NCI-H1092 (cell line): ENCODE data around the gene ACOX3.
"Not testable (repeated sequence)": the region's sequence is repeated elsewhere in the genome, so short reads cannot be mapped to it uniquely, and the experiment has no call there.

Experiments
- DNase-seq: peaks from one replicate; lab custom pipeline; 2025; lab: John Stamatoyannopoulos, UW

The ACOX3 gene

DNA sequence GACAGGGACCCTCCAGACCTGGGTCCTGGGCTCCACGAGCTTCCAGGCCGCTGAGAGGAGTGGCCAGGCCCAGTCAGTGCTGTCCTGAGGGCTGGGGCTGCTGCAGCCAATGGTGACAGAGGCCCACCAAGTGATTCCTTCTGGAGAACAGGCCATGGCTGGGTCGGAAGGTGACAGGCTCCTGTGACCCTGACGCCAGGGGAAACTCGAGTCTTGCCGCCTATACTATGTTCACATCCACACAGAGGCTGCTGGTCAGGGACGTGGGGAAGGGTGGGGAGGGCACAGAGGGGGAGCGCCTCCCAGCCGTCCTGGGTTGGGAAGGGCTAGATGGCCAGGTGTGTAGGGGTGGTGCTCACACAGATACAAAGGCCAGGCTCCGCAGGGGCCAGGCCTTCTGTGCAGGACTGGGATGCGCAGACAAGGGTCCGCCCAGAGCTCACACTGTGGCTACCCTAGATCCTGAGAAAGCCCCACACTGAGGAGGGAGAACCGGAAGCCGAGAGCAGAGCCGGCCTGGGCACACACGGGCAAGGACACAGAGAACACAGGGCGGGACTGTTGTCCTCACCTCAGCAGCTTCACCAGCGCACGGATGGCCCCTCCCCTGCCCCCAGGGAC, 89.6 kb downstream of the ACOX3 start:
- DNase-seq = no peak

DNA sequence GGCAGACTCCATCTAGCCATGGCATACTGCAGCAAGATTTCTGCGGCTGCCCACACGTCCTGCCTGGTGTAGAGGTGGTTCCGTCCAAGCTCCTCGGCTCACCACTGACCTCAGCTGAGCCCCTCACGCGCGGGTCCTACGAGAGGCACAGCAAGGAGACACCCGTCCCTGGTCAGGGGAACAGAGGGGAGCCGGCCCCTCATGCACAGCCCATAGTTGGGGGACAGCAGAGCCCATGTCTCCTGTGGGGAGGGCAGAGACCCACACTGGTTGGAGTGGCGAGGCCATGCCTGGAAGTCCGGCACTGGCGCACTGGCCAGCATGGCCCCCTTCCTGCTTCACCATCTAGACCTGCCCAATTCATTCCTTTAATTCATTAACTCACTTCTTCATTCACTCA, 90.2 kb downstream of the ACOX3 start:
- no peak for DNase-seq

DNA sequence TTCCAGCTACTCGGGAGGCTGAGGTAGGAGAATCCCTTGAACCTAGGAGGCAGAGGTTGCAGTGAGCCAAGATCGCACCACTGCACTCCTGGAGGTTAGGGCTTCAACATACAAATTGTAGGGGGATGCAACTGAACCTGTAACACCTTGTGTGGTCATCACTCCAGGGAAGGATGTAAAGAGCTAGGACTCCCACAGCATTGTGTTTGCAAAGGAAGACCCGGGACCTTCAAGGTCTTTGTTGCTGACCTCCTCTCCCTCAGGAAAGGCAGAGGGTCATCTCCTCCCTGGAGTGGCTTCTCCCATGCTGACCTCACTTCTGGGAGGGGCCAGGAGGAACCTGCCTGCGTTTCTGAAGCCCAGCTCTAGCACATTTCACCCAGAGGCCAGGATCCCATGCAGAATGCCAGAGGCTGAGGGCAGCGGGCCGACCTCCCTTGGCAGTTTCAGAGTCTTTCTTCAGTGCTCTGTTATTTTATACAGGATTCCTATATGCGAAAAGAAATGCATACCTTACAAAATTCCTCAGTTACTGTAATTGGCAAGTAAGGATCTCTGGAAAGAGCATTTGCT, 90.8 kb downstream of the ACOX3 start:
- no peak for DNase-seq

DNA sequence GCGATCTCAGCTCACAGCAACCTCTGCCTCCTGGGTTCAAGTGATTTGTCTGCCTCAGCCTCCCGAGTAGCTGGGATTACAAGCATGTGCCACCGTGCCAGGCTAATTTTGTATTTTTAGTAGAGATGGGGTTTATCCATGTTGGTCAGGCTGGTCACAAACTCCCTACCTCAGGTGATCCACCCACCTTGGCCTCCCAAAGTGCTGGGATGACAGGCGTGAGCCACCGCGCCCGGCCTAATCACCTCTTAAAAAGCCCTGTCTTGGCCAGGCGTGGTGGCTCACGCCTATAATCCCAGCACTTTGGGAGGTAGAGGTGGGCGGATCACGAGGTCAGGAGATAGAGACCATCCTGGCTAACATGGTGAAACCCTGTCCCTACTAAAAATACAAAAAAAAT, 91.3 kb downstream of the ACOX3 start:
- DNase-seq = not testable (repeated sequence)

DNA sequence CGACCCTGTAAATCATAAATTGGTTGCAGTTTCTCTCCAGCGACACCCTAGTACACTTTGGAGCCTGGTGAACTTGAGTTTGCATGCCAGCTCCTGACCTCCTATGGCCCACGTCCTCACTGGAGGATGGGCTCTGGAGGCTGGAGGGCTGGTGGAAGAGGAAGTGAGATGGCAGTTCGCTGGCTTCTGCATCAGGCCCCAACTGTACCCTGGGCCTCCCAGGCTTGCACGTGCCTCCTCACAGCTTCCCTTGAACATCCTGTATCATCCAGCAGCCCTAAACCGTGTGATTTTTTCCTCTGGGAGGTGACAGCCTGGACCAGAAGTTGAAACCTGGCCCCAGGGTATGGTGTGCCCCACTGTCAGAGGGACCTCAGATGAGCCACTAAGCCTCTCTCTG, 92.5 kb downstream of the ACOX3 start:
- DNase-seq = no peak

DNA sequence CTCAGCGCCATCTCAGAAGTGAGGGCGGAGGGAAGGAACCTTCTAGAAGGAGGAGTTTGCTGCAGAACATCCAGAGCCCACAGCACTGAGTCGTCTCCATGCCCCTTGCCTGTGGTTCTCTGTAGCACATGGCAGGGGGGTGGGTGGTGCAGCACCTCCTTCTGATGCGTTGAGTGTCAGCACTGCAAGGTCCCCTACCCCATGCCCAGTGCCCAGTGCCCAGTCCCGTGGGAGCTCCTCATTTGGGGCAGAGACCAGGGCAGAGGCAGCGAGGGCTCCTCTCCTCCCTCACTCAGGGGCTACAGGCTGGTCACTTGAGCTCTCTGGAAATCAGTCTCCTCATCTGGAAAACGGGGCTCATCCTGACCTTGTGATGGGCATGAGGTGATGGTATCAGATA, 92.9 kb downstream of the ACOX3 start:
- DNase-seq = no peak

DNA sequence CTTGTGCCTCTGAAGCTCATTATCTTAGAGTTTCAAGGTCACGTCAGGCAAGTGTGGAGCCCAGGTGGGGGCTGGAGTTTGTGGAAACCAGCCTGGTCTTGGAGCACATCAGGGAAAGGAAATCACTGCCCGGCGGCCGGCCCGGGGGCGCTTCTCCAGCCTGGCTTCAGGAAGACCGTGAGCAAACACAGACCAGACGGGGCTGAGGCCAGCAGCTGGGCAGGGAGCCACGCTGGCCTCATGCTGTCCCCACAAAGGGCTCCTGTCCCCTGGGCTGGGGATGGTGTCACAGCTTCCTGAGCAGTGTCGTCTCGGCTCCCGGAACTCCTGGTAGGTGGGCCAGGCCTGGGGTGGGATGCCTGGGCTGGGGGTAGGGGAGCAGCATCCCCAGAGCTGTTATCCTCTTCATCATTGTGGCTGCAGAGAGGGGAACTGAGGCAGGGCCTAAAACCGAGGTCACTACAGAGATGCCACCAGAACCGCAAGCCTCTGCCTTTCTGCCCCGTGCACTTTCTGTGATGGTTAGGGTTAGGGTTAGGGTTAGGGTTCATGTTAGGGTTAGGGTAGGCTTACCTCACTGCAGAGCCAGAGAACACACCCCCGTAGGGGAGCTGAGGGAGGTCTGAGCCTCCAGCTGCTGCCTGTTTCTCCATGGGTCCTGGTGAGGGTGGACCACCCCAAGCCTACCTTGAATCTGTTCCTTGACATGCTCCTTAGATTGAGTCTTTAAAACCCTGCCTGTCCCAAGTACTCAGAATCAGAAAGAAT, 93.5 kb downstream of the ACOX3 start:
- DNase-seq = no peak

DNA sequence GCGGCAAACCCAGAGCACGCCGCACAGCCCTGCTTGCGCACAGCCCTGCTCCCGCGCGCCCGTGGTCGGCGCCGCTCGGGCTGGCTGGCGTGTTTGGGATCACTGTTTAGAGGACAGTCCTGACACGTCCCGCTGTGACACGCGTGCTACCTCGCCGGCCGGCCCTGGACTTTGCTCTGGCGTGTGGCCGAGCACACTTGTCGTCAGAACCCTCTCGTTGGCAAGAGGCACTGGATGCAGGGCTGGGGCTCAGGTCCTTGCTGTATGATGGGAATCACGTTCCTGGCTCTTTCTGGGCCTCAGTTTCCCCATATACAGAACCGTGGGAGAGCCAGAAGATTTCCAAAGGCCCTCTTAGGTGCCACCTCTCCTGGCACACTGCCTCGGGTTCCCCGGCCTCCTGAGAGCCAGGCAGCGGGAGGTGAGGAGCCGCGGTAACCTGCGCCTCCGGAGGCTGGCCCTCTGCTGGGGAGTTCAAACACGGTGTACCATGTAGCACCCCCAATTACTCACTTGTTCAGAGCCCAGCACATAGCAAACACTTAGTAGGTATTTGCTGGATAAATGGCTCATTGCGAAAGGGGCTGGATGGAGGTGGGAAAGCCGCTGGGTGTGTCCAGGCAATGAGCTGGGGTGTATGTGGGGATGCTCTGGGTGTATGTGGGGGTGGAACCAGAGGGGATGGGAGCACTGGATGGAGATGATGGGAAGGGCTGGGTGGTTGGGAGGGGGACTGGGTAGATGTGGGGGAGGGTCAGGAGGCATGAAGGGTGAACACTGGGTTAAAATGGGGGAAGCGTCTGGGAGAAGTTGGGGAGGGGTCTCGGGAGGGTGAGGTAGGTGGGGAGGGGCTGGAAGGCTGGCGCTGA, 94.3 kb downstream of the ACOX3 start:
- no peak for DNase-seq

DNA sequence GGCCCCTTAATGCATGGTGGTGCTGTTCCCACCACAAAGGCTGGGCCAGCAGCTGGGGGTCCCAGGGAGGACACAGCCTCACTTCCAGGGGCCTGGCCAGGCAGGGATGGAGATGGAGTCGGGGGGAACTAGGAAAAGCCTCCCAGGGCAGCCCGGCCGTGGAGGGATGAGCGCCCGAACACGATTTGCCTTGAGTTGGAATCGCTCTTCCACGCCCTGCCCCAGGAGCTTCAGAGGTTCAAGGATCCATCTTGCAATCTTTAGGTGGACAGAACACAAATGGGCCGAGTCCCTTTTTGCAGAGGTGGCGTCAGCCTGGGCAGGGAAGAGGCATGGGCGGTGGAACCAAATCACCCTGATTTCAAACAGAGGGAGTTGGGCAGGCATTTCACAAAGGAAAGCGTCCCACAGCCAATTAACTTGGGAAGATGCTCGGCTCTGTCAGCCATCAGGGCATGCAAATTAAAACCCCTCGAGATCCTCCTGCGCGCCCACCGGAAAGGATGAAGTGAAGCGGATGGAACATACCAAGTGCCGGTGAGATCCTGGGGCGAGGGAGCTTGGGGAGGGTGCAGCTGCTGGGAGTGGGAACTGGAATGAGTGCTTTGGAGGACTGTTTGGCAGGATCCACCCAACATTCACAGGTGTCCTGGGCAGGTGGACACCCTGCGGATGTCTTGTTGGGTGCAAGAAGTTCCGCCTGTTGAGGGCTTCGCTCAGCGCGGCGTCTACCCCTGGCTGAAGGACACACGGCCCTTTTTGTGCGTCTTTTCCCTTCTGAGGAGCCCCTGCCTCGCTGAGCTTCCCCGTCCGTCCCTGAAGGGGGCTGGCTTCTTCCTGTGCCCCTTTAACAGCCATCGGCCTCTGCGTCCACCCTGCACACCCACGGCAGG, 95.2 kb downstream of the ACOX3 start:
- no peak for DNase-seq

DNA sequence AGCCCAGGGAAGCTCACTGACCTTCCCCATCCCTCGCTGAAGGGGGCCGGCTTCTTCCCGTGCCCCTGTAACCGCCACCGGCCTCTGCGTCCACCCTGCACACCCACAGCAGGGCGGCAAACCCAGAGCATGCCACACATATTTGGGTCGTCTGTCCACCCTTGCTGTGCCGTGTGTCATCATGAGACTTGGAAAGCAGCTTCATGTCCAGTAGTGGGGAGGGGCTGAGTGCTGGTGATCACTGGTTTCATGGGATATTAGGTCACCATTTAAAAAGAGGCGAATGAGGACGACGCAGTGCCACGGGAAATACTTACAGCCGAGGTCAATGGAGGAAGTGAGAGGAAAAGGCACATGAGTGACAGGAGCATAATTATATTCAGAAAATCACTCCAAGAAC, 96.1 kb downstream of the ACOX3 start:
- no peak for DNase-seq

DNA sequence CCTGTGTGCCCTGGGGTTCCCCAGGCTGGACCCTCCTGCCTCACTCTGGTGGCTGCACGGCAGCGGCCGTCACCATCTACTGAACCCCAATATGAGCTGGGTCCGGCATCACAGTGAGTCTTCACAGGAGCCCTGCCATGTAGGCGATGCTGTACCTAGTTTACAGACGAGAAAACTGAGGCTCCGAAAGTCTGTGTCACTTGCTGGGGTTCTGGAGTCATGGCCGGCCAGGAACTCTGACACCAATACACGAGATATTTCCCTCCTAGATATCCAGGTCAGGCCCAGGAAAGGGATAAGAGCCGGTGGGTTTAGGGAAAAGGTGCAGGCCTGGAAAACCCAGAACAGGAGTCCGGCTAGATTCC, 96.6 kb downstream of the ACOX3 start:
- no peak for DNase-seq

DNA sequence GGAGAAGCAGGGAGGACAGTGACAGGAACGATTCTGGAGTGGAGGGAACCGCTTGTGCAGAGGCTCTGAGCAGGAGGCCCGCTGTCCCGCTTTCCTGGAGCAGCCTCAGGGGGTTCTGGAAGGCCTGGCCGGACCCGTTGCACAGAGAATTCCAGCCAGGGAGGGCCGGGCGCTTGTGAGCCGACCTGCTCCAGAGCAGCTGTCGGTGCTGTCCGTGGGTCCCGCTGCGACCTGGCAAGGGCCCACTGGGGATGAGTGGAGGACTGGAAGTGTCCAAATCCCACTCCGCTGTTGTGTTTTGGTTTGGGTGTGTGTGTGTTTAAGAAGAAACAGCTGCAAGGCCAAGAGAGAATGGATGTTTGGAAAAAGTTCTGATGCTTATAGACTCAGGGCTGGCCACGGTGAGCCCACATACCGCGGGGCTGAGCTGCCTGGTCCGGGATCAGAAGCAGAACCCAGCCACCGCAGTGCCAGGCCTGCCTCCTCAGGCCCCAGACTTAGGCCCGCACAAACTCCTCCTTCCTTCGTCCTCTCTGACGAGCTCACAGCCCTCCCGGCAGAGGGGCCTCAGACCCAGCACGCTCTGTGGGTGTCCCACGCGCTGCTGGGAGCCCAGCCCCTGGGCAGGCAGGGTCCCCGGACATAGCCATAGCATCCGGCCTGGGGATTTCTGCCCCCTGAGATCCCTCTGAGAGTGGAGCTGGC, 97.1 kb downstream of the ACOX3 start:
- DNase-seq = no peak

DNA sequence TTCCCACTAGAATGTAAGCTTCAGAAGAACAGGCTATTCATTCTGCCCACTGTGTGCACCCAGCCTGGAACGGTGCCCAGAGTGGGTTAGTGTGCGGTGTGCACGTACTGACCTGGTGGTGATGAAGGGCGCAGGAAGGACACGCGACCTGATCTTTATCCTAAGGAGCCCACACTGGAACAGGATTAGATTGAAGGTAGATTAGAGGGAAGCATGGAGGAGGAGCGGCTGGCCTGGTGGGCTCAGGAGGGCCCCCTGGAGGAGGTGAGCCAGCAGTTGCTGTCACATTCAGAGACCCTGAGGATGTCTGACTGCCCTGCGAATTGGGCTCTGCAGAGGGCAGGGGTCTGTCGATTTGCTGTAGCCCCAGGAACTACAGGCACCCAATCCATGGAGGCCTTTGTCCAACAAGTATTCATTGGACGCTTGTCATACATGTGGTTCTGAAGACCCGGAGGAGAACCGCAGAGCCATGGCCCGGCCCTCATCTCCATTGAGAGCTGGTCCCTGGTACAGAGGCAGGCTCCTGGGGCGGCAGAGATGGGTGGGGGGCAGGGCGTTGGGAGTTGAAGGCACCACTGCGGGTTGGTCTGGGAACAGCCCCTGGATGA, 97.8 kb downstream of the ACOX3 start:
- DNase-seq = no peak

DNA sequence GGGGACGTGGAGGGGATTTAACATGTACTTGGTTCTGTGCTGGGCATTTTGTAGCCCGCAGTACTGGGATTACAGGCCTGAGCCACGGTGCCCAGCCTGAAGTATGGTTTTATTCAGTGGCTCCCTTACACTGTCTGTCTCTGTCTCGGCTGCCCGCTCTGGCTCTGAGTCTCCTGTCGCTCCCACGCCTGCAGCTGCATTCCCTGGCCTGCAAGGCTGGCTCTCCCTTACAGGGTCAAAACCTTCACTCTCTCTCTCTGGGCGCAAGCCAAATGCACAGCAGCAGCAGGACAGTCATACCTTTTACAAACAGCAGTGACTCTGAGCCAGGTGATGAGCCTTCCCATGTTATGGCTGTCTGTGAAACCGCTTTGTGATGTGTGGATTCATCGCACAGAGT, 98.8 kb downstream of the ACOX3 start:
- DNase-seq = no peak

DNA sequence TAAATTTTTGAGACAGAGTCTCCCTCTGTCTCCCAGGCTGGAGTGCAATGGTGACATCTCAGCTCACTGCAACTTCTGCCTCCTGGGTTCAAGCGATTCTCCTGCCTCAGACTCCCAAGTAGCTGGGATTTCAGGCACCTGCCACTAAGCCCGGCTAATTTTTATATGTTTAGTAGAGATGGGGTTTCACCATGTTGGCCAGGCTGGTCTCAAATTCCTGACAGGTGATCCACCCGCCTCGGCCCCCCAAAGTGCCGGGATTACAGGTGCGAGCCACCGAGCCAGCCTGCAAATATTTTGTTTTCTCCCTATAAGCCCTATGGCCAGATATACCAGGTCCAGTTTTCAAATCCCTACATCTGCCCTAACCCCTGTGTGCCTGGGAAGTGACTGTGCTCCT, 99.2 kb downstream of the ACOX3 start:
- not testable (repeated sequence) for DNase-seq

DNA sequence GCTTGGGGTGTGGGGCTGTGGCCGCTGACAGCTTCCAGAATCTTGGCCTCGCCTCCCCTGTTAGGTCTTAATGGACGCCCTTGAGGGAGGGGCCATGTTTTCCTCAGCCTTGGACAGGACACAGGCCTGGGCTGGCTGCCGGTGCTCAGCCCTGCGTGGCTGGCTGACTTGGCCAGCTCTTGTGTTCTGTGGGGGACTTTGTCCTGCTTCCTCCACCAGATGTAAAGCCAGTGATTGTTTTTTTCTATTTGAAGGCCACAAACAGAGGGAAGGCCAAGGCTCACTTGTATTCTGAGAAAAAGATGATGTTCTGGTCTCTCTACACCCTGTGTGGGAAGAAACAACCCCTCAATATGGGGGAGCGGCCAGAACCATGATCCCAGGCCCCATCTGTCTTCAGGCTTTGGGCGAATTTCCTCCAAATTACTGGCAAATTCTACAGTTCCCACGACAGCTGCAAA, 99.7 kb downstream of the ACOX3 start:
- no peak for DNase-seq

DNA sequence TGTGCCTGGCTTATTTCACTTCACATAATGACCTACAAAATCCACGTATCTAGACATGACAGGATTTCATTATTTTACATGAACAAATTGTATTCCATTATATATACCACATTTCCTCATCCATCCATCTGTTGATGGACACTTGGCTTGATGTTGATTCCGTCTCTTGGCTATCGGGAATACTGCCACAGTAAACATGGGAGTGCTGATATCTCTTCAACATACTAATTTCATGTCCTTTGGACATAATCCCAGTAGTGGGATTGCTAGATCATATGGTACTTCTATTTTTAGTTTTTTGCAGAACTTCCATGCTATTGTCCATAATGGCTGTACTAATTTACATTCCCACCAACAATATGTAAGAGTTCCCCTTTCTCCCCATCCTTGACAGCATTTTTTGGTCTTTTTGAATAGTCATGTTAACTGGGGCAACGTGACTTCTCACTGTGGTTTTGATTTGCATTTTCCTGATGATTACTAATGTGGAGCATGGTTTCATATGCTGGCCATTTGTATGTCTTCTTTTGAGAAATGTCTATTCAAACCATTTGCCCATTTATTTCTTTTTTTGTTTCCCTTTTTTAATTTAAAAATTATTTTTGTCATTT, 102.1 kb downstream of the ACOX3 start:
- DNase-seq = no peak

DNA sequence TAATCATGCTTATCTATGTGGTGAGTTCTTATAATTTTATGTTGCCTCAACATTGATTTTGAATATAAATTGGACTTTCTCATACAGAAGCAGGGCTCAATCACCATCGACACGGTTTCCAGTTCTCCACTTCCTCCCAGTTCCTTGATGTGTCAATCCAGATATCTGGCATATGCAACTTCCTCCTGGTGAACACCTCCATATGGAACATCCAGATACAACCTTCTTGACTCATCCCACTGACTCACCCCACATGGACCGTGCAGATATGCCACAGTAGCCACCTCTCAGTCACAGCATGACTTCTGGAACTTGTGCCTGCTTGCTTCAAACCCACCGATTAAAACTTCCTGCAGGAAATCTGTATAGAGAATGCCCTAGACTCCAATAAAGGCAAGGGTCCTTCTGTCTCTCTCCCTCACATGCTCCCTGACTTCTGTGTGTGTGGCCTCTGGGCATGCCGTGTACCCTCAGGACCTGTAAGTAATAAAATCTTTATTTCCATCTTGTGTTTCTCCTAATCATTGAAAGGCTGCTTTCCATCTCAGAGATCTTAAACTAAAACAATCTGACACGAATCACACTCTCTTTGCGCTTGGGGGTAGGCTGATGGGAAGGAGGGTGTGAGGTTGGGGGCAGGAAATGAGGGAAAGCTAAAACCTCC, 104.0 kb downstream of the ACOX3 start:
- DNase-seq = no peak

DNA sequence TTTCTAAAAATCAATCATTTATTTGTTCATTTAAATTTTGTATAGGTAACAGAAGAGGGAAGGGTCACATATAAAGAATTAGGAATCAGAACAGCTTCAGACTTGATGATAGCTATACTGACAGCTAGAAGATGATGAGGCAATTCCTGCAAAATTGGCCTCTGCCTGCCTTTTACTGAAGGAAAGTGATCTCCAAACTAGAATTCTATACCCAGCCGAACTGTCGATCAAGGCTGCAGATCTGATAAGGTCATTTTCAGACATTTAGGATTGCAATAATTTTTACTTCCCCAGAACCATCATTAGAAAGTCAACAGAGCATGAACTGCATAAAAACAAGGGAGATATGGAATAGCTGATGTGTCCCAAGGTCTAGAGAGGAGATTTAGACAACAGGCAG, 104.7 kb downstream of the ACOX3 start:
- no peak for DNase-seq
